Neural progenitor cell (in vitro differentiated cells): Measurements from ENCODE around the gene RAB40B. TPM values are rescaled to one million over a fixed set of nuclear protein-coding genes. Genes with fewer than 3 reads are reported as not detected.
A peak's percentile ranks its signal among the peaks of the same experiment; 100 is the strongest.

Experiments
- DNase-seq: peaks from one replicate; pipeline ENCODE4 v3.0.0-alpha.2; 2016; ENCODE audit warnings: low spot score
- H2AFZ ChIP-seq: fragments of 200-600 bp; sonication (generic); replicated peaks from 2 replicates; pipeline ENCODE4 v1.6.1; 2016; ENCODE audit warnings: antibody characterized with exemption
- H3F3A ChIP-seq: fragments of 200-600 bp; sonication (generic); 2 replicates; pipeline ENCODE4 v1.6.1; 2016; ENCODE audit warnings: antibody characterized with exemption, low read depth
- H3K27ac ChIP-seq: fragments of 200-600 bp; sonication (generic); 2 replicates; pipeline ENCODE4 v1.5.1; 2016; ENCODE audit warnings: mild to moderate bottlenecking
- H3K27me3 ChIP-seq: fragments of 200-600 bp; sonication (generic); 2 replicates; pipeline ENCODE4 v1.6.1; 2016; ENCODE audit warnings: mild to moderate bottlenecking, moderate library complexity
- H3K36me3 ChIP-seq: fragments of 200-600 bp; sonication (generic); 2 replicates; pipeline ENCODE4 v1.5.1; 2016
- H3K4me1 ChIP-seq: fragments of 200-600 bp; sonication (generic); 2 replicates; pipeline ENCODE4 v1.6.1; 2016; ENCODE audit warnings: mixed run types
- H3K4me2 ChIP-seq: fragments of 200-600 bp; sonication (generic); 2 replicates; pipeline ENCODE4 v1.6.1; 2016
- H3K4me3 ChIP-seq: fragments of 200-600 bp; sonication (generic); 2 replicates; pipeline ENCODE4 v1.5.1; 2016
- H3K79me2 ChIP-seq: fragments of 200-600 bp; sonication (generic); 2 replicates; pipeline ENCODE4 v1.6.1; 2016; ENCODE audit warnings: low read depth
- H3K9ac ChIP-seq: fragments of 200-600 bp; sonication (generic); 2 replicates; pipeline ENCODE4 v1.6.1; 2016
- H3K9me3 ChIP-seq: fragments of 200-600 bp; sonication (generic); 2 replicates; pipeline ENCODE4 v1.5.1; 2016; ENCODE audit warnings: low read depth
- H4K20me1 ChIP-seq: fragments of 200-600 bp; sonication (generic); 2 replicates; pipeline ENCODE4 v1.6.1; 2016; ENCODE audit warnings: low read depth
- H3K27ac Mint-ChIP-seq: 3 replicates; pipeline ENCODE4 v1.8.0; 2021; ENCODE audit warnings: mixed read lengths
- H3K27me3 Mint-ChIP-seq: 2 replicates; pipeline ENCODE4 v1.8.0; 2022; ENCODE audit warnings: low read depth, mild to moderate bottlenecking, inconsistent platforms, moderate library complexity, mixed read lengths; ENCODE audit not compliant: insufficient read depth
- H3K36me3 Mint-ChIP-seq: 3 replicates; pipeline ENCODE4 v1.8.0; 2021; ENCODE audit warnings: mixed read lengths
- H3K4me1 Mint-ChIP-seq: 3 replicates; pipeline ENCODE4 v1.8.0; 2021; ENCODE audit warnings: mixed read lengths
- H3K4me3 Mint-ChIP-seq: 3 replicates; pipeline ENCODE4 v1.8.0; 2021; ENCODE audit warnings: mild to moderate bottlenecking, moderate library complexity, mixed read lengths
- H3K9me3 Mint-ChIP-seq: 3 replicates; pipeline ENCODE4 v1.8.0; 2020; ENCODE audit warnings: mixed read lengths
- EZH2 ChIP-seq: fragments of 200-600 bp; sonication (generic); IDR thresholded peaks from 2 replicates; pipeline ENCODE4 v1.6.1; 2017; ENCODE audit warnings: antibody characterized with exemption, mild to moderate bottlenecking, moderate library complexity
- EZH2phosphoT487 ChIP-seq: fragments of 200-600 bp; sonication (generic); IDR thresholded peaks from 2 replicates; pipeline ENCODE4 v1.6.1; 2017; ENCODE audit warnings: antibody characterized with exemption
- total RNA-seq: library from RNA; depleted of rRNA; stranded (reverse); fragments of >200 nt; gene quantifications from 2 replicates; pipeline ENCODE4 v1.2.3, GENCODE V29; 2015; ENCODE audit warnings: low replicate concordance
- TF ChIP-seq, protein P1 (sequence below): fragments of 200-600 bp; sonication (generic); IDR thresholded peaks from 2 replicates; pipeline ENCODE4 v1.5.1; 2017; ENCODE audit warnings: antibody characterized with exemption, mild to moderate bottlenecking

Gene RAB40B
- total RNA-seq, 1 donor from 2014 or later: 5.6 TPM

- no peaks in the 10 kb centered on the region for H3K9me3 ChIP-seq
- peaks cover 14% of the 10 kb centered on the region for H3K4me1 ChIP-seq
- H2AFZ ChIP-seq: no peak overlapping the region
- Mint-ChIP-seq H3K36me3 (peaks cover 3% of the 10 kb centered on the region), H3K9me3 (no peaks in the 10 kb centered on the region), H3K4me3 (peak overlapping the region; percentile 16), H3K4me1 (peaks cover 13% of the 10 kb centered on the region), H3K27me3 (peaks cover 5% of the 10 kb centered on the region), H3K27ac (peak overlapping the region; percentile 95)
- no peak overlapping the region for H3K27ac ChIP-seq
- DNase-seq: no peak
- no peak overlapping the region for H3K4me3 ChIP-seq
- peaks cover 2% of the 10 kb centered on the region for H3F3A ChIP-seq
- H3K9ac ChIP-seq: no peak overlapping the region
- no peaks in the 10 kb centered on the region for H4K20me1 ChIP-seq
- peak overlapping the region; percentile 55 for H3K4me2 ChIP-seq
- H3K79me2 ChIP-seq: no peaks in the 10 kb centered on the region
- H3K36me3 ChIP-seq: no peaks in the 10 kb centered on the region
- H3K27me3 ChIP-seq: no peaks in the 10 kb centered on the region
- TF ChIP-seq EZH2phosphoT487 (no peak), EZH2 (no peak)
- TF ChIP-seq, protein P1, sequence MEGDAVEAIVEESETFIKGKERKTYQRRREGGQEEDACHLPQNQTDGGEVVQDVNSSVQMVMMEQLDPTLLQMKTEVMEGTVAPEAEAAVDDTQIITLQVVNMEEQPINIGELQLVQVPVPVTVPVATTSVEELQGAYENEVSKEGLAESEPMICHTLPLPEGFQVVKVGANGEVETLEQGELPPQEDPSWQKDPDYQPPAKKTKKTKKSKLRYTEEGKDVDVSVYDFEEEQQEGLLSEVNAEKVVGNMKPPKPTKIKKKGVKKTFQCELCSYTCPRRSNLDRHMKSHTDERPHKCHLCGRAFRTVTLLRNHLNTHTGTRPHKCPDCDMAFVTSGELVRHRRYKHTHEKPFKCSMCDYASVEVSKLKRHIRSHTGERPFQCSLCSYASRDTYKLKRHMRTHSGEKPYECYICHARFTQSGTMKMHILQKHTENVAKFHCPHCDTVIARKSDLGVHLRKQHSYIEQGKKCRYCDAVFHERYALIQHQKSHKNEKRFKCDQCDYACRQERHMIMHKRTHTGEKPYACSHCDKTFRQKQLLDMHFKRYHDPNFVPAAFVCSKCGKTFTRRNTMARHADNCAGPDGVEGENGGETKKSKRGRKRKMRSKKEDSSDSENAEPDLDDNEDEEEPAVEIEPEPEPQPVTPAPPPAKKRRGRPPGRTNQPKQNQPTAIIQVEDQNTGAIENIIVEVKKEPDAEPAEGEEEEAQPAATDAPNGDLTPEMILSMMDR: no peak
Observed at GRCh38 chr17:82665217-82665616, 33.3 kb downstream of the RAB40B start.

DNA sequence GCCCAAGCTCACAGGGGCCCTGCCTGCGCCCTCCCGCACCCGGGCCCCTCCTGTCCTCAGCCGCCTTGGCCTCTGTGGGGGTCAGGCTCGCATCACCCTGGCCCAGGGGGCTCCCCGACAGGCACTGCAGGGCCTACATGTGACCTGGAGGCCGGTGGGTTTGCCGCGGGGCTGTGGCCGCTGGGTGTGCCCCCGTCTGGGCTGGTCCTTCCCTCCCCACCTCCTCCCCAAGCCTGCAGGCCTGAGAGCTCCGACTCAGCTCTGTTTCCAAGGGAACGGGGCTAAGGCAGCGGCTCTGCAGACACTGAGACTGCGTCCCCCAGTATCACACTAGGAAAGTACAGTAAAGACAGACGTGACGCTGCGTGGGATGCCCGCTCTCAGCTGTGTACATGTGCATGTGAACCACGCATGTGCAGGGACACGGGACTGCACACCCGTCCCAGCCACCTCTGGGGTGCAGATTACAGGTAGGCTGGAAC, 33.8 kb downstream of the RAB40B start:
- DNase-seq: peak; percentile 44

GRCh38 chr17:82664276-82664575, 34.3 kb downstream of the RAB40B start:
- no peak overlapping the region for H3K4me2 ChIP-seq
- H3K4me1 Mint-ChIP-seq: peaks cover 13% of the 10 kb centered on the region
- no peak overlapping the region for H3K27ac ChIP-seq
- TF ChIP-seq EZH2 (no peak), EZH2phosphoT487 (no peak)
- TF ChIP-seq, protein P1: no peak
- H2AFZ ChIP-seq: no peak overlapping the region
- peaks cover 5% of the 10 kb centered on the region for H3F3A ChIP-seq
- H3K27me3 Mint-ChIP-seq: peaks cover 5% of the 10 kb centered on the region
- H3K27ac Mint-ChIP-seq: no peak overlapping the region
- H3K4me1 ChIP-seq: peaks cover 14% of the 10 kb centered on the region
- peaks cover 12% of the 10 kb centered on the region for H3K36me3 Mint-ChIP-seq
- H3K9ac ChIP-seq: no peak overlapping the region
- H3K27me3 ChIP-seq: no peaks in the 10 kb centered on the region
- peaks cover 4% of the 10 kb centered on the region for H3K9me3 Mint-ChIP-seq
- no peaks in the 10 kb centered on the region for H3K79me2 ChIP-seq
- H3K4me3 Mint-ChIP-seq: no peak overlapping the region
- no peak for DNase-seq
- no peaks in the 10 kb centered on the region for H4K20me1 ChIP-seq
- H3K36me3 ChIP-seq: no peaks in the 10 kb centered on the region
- H3K9me3 ChIP-seq: no peaks in the 10 kb centered on the region
- H3K4me3 ChIP-seq: no peak overlapping the region

More for the DNA sequence above, 33.8 kb downstream of the RAB40B start:
- Mint-ChIP-seq H3K36me3 (peaks cover 7% of the 10 kb centered on the region), H3K4me1 (peaks cover 13% of the 10 kb centered on the region), H3K4me3 (peak overlapping the region; percentile 16), H3K9me3 (peaks cover 3% of the 10 kb centered on the region), H3K27ac (peak overlapping the region; percentile 95), H3K27me3 (peaks cover 5% of the 10 kb centered on the region)
- no peaks in the 10 kb centered on the region for H3K79me2 ChIP-seq
- H3K4me2 ChIP-seq: peak overlapping the region; percentile 55
- TF ChIP-seq EZH2: no peak
- no peak overlapping the region for H3K27ac ChIP-seq
- peak overlapping the region; percentile 20 for H3K9ac ChIP-seq
- peaks cover 5% of the 10 kb centered on the region for H3F3A ChIP-seq
- no peaks in the 10 kb centered on the region for H3K9me3 ChIP-seq
- H4K20me1 ChIP-seq: no peaks in the 10 kb centered on the region
- no peak overlapping the region for H3K4me3 ChIP-seq
- H3K27me3 ChIP-seq: no peaks in the 10 kb centered on the region
- H3K4me1 ChIP-seq: peaks cover 14% of the 10 kb centered on the region
- H2AFZ ChIP-seq: peak overlapping the region; percentile 34
- no peaks in the 10 kb centered on the region for H3K36me3 ChIP-seq

GRCh38 chr17:82663381-82664275, 34.9 kb downstream of the RAB40B start:
- Mint-ChIP-seq H3K4me3 (no peak overlapping the region), H3K36me3 (peaks cover 12% of the 10 kb centered on the region), H3K4me1 (peaks cover 13% of the 10 kb centered on the region), H3K9me3 (peaks cover 4% of the 10 kb centered on the region), H3K27me3 (peaks cover 5% of the 10 kb centered on the region), H3K27ac (no peak overlapping the region)
- no peak for DNase-seq
- Histone ChIP-seq H3K9ac (no peak overlapping the region), H3K36me3 (no peaks in the 10 kb centered on the region), H3K79me2 (no peaks in the 10 kb centered on the region), H3K4me1 (peaks cover 11% of the 10 kb centered on the region), H2AFZ (no peak overlapping the region), H3K9me3 (no peaks in the 10 kb centered on the region), H3K27me3 (no peaks in the 10 kb centered on the region), H3K4me2 (no peak overlapping the region), H4K20me1 (no peaks in the 10 kb centered on the region), H3K27ac (no peak overlapping the region), H3K4me3 (no peak overlapping the region), H3F3A (peaks cover 5% of the 10 kb centered on the region)
- TF ChIP-seq, protein P1: no peak
- TF ChIP-seq EZH2: no peak
- TF ChIP-seq EZH2phosphoT487: no peak
